ENCODE data around the gene TMEM175.

- TF ChIP-seq CTCF (IDR thresholded peaks at IDR 0.05) (no peak), POLR2A (IDR thresholded peaks at IDR 0.05) (no peak)
These were observed 36.7 kb upstream of the TMEM175 start for GRCh38 chr4:895596-895995.

All from lower leg skin (tissue), 3 donors.